Activated CD4-positive, alpha-beta T cell treated with anti-CD3 and anti-CD28 coated beads for 24 hours (primary cell): Measurements from ENCODE around the gene GET4.
A peak's percentile ranks its signal among the peaks of the same experiment; 100 is the strongest.

Source experiments
- DNase-seq, 2 donors: peaks; one replicate each; pipeline ENCODE4 v3.0.0-alpha.2; 2020; ENCODE audit warnings: low read depth in 2 of 2

The GET4 gene

DNA sequence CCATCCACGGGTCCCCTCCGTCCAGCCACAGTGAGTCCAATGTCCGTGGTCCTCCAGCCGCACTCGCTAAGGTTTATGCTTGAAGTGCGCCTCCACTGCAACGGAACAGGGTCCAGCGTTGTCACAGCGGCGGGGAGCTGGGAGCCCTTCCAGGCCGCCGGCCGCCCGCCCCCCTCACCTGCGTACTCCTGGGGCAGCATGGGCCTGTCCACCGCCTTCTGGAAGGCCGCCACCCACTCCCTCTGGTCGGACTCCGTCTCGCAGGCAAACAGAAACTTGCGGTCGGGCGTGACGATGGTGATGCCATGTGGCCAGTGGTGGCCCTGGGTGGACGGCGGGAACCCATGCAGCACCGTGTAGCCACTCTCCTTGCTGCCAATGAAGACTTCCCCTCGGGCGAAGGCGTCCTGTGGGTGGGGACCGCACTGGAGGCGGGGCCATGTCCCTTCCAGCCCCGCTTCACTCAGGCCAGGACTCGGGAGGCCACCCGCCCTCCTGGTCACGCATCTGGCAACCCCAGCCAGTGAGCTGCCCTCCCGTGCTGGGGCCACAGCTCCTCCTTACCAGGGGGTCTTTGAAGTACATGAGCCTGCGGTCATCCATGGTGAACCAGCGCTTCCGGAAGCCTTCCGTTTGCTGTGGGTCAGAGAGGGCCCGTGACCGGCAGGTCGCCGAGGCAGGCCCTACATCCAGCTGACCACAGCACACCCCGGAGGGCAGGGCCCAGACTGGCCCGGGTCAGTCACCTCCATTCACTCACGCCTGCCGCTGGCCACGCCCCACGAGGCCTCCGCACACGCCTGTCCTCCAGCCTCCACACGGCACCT, 22.7 kb downstream of the GET4 start:
- no peak for DNase-seq

- no peak for DNase-seq
Measured at GRCh38 chr7:899806-900205, 23.5 kb downstream of the GET4 start.

- no peak for DNase-seq
Measured at GRCh38 chr7:900331-901040, 24.1 kb downstream of the GET4 start.

GRCh38 chr7:901041-901387, 24.7 kb downstream of the GET4 start:
- no peak for DNase-seq

- DNase-seq, result peak in 1 of 2 donors; percentile 50
Measured at GRCh38 chr7:901388-902154, 25.2 kb downstream of the GET4 start.

DNA sequence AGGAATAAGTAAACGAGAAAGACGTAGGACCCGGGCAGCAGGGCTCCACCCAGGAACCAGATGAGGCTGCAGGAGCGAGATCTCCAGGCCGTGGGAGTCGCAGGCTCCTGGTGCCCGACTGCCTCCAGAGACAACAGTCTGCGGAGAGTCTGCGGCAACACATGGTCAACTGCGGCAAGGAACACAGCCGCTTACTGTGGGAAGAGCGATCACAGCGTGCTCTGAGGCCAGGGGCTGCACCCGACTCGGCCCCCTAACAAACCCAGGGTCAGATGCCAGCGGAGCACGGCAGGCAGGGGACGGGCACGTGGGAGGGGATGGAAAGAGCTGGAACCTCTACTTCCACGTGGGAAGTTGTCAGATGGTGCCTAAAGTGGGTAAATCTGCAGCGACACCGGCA, 26.6 kb downstream of the GET4 start:
- no peak for DNase-seq

- no peak for DNase-seq
Measured at GRCh38 chr7:903921-904755, 27.8 kb downstream of the GET4 start.

- DNase-seq, result no peak
Measured at GRCh38 chr7:904847-905246, 28.5 kb downstream of the GET4 start.

DNA sequence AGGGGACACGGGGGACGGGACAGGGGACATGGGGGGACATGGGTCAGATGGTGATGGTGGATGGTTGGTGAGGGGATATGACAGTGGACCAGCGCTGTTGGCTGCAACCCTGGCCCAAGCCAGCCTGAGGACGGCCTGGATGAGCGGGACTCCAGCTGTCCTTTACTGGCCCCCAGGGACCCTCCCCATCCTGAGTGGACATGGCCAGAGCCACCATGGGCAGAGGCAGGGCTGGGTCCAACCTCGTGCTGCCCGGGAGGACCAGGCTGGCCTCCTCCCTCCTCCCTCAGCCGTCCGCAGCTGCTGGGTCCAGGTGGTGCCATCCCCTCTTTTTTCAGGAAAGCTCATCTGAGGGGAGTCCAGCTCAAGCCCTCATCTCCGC, 30.4 kb downstream of the GET4 start:
- no peak for DNase-seq

GRCh38 chr7:907158-907980, 31.0 kb downstream of the GET4 start:
- DNase-seq, result no peak

DNA sequence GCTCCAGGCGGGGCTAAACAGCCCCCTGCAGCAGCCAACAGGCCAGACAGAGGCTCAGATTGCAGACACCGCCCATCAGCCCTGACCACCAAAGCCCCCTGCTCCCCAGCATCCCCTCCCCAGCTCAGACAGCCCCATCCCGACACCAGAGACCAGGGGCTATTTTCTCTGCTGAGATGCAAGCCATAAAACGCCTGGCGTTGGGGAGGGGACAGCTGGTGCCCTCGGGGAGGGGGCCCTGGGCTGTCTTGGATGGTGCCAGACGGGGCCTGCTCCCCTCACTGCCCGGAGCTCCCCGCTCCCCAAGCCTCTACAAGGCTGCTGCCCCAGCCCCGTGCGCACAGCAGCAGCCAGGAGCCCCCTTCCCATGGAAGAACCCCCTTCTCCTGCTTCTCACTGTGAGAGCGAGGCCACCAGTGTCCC, 31.8 kb downstream of the GET4 start:
- no peak for DNase-seq

DNA sequence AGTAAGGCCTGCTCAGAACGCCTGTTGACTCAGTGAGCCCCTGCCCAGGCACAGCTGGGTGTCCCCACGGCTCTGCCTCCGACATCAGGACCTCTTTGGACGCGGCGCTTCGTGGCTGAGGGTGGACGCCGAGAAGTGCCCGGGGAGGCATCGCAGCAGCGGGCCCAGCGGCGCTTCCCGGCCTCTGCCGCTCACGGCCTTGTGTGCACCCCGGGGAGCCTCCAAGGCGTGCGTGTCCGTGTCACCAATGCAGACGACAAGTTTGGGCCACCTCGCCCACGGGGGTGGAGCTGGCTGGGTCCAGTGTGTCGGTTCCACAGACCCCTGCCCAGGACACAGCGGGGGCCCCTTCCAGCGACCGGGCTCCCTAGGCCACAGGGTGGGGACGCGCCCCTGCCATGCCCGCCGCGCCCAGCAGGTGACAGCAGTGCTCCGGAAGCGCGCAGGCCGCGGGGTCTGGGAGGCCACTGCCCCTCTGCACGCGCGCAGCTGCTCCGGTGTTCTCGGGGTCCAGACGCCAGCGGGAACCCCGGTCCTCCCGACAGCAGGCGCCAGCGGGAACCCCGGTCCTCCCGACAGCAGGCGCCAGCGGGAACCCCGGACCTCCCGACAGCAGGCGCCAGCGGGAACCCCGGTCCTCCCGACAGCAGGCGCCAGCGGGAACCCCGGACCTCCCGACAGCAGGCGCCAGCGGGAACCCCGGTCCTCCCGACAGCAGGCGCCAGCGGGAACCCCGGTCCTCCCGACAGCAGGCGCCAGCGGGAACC, 32.4 kb downstream of the GET4 start:
- peak; percentile 53 to 57 for DNase-seq

- no peak for DNase-seq
Measured at GRCh38 chr7:909358-910329, 33.3 kb downstream of the GET4 start.

GRCh38 chr7:910441-910861, 34.1 kb downstream of the GET4 start:
- DNase-seq, result no peak

DNA sequence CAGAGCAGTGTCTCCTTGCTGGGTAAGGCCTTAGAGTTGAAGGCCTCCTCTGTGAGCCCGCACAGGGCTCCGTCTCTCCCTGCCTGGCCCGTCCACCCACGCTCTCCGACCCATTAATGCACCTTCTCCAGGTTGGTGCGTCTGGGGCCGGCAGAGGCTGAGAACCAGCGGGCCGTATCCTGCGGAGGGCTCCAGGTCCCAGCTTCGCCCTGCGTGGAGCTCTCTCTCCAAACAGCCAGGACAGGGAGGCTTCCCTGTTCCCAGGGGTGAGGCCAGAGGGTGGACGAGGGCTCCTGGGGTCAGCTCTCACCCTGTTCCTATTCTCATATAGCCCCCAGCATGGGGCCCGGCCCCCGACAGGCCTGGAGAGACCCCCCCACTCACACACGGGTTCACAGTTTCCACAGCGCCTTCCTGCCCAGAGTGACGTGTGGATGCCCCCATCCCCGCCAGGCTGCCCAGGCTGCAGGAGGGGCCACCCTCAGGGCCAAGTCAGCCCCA, 34.6 kb downstream of the GET4 start:
- DNase-seq, result no peak

DNA sequence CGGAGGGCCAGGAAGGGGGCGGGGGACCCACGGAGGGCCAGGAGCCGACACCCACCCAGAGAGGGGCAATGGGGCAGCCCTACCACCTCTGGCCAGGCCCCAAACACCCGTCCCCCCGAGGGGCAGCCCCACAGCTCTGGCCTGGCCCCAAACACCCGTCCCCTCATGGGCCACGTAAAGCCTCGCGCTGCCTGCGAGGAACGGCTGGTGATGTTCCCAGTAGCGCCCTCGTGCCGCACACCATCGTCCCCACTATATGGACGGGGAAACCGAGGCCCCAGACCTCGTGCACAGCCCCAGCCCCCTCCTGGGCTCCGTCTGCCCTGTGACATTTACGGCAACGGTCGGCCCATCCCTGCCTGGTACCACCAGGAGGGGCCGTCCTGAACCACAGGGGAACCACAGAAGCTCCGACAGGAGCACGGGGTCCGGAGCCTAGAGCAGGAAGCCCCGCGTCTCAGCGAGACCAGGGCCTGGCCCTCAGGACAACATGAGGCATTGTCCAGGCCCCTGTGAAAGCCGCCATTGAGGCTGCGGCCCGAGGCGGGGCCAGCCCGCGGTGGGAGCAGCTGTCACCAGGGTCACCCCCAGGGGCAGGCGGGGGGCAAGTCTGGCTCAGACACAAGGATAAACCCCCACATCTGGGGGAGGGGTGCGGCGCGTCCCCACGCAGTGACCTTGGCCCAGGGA, 35.6 kb downstream of the GET4 start:
- DNase-seq, result no peak

DNA sequence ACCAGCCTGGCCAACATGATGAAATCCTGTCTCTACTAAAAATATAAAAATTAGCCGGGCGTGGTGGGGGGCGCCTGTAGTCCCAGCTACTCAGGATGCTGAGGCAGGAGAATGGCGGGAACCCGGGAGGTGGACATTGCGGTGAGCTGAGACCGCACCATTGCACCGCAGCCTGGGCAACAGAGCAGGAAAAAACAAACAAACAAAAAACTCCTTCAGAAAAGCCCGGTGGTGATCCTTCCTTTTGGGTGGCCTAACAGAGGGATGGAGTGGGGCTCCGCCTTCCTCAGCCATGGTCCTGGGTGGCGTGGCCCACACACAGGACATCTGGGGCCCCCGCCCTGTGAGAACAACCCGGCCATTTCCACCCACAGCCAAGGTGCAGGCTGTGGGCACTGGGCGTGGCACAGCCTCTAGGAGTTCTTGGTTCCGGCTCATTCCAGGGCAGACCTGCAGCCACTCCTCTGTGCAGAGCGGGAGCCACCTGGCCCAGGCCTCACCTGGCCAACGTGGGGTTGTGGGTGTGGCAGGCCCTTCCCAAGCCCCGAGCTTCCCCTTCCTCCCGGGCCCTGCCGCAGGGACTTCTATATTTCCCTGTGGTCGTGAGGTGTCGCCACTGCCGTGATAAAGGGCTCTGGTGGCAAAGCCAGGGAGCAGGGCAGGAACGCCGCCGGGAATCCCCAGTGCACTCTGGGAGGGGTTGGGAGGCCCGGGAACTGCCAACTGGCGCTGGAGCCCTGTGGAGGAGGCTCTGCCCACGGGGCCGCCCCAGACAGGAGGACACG, 37.6 kb downstream of the GET4 start:
- no peak for DNase-seq
